Measurements from ENCODE around the gene SOCS1.

Gene SOCS1

GRCh38 chr16:11259655-11260595 lies 3.9 kb upstream of the SOCS1 start:
- DNase-seq, result no peak

- DNase-seq, result peak; percentile 36 to 61
Observed at GRCh38 chr16:11258553-11259492, 2.8 kb upstream of the SOCS1 start.

DNA sequence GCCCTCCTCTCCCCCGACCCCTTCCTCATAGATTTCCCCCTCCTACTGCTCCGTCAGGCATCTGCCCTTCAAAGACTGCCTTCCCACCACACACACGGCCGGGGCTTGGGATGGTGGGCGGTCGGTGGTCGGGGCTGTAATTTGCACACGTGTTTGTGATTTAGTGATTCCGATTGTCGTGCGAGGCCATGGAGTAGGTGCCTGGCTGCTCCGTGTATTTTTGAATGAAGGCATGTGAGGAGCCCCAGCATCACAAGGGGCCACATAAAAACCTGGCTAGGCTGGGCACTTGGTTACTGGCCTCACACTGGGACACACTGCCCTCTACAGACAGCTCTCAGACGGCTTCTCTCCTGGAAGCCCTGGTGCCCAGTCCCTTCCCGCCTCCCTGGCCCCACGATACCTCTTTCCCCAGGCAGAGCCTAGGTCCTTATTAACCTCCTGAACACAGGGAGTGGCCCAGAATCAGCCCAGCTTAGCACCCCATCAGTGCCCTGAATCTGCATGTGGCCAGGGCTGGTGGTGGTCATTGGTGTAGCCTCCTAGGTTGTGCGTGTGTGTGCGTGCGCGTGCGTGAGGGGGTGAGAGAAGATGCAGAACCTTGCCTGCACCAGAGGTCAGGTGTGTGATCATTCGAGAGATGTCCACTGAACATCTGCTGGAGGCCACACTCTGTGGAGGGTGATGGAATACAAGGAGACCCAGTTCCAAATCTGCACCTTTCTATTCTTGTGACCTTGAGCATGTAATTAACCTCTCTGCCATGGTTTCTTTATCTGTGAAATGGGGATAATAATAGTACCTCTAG lies 1.3 kb upstream of the SOCS1 start:
- peak; percentile 65 to 79 for DNase-seq

DNA sequence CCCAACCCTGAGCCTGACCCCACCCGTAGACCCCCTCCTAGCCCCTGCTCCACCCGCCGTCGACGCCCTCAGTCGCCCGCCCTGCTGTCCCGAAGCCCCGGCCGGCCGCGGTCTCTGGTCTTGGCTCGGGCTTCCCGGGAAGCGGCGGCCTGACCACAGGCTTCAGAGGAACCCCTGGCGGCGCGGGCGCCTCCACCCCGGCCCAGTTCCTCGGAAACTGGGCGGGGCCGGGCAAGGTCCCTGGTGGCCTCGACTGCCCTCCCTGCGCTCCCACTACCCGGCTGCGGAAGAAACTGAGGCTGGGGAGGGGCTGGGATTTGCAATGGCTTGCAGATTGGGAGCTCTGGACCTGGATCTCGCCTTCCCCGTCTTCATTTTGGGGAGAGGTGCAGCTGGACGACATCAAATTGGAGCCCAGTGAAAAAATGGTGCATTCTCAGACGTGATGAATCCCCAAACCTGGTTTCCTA lies 692 bp upstream of the SOCS1 start:
- no peak for DNase-seq

DNA sequence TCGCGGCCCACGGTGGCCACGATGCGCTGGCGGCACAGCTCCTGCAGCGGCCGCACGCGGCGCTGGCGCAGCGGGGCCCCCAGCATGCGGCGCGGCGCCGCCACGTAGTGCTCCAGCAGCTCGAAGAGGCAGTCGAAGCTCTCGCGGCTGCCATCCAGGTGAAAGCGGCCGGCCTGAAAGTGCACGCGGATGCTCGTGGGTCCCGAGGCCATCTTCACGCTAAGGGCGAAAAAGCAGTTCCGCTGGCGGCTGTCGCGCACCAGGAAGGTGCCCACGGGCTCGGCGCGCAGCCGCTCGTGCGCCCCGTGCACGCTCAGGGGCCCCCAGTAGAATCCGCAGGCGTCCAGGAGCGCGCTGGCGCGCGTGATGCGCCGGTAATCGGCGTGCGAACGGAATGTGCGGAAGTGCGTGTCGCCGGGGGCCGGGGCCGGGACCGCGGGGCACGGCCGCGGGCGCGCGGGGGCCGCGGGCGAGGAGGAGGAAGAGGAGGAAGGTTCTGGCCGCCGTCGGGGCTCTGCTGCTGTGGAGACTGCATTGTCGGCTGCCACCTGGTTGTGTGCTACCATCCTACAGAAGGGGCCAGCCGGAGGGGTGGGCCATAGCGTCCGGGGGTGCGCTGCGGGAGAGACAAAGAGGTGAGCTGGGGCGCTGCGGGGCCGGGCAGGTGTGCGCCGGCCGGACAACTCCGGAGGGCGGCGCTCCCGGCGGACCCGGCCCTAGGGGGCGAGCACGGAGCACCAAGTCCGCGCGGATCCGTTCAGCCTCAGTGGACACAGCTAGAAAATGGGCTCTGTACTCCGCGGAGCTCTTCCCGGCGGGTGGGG lies 879 bp downstream of the SOCS1 start:
- no peak for DNase-seq

GRCh38 chr16:11253995-11254912 lies 1.8 kb downstream of the SOCS1 start:
- no peak for DNase-seq

DNA sequence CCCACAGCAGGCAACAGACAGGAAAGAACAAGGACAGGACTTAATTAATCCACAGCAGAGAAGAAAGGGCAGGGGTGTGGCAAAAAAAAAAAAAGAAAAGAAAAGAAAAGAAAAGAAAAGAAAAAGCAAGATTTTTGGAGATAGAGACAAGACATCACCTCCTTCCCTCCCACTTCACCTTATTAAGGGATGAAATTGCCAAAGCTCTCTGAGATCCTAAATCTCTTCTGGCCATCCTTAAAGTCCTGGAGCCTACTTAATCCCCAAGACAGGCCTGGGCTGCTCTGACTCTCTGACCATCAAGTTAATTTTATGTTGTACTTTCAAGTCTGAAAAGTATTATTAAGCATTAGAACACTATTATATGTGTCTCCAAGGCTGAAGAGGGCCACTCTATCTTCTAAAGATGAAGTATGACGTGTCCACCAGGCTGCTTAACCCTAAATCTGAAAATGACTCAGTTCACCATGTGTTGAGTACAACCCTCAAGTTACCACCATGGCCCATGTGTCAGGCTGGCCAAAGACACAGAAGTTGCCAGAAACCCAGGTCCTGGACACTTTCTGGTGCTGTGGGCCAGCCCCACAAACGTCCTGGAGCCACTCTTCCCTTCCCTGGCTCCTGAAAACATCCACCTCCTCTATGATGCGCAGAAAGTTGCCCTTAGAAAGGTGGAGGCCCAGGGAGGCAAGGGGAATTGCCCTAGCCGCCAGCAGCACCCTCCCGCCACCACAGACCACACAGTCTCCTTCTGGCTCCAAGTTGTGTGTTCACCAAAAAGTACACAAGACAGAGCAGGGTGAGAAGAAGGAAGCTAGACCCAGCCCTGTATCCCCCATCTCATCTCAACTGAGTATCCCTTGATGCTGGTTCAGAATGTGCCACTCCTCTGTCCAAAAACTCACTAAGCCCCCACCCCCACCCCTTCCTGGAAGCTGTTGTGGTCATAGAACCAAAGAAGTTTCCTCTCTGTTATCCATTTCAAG lies 2.7 kb downstream of the SOCS1 start:
- DNase-seq, result no peak

DNA sequence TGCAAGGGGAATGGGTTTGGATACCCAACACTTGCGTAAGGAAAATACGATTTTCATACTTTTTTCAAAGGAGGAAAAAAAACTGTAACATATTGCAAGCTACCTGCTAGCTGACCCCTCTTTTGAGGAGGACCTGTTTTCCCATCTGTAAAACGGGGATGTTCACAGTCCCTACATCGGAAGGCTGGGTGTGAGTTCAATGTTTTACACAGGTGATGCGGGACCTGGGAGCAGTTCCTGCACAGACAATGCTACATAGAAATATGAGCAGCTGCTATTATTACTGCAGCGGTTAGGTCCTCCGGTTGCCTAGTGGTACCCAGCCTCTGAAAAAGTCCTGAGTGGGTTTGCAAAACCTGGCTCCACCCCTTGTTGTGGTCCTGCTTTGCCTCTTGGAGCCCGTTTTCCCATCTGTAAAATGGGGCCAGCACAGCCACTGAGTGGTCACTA lies 3.5 kb downstream of the SOCS1 start:
- no peak for DNase-seq

- DNase-seq, result no peak
Observed at GRCh38 chr16:11251525-11252481, 4.2 kb downstream of the SOCS1 start.

GRCh38 chr16:11250786-11251524 lies 5.0 kb downstream of the SOCS1 start:
- DNase-seq, result no peak

DNA sequence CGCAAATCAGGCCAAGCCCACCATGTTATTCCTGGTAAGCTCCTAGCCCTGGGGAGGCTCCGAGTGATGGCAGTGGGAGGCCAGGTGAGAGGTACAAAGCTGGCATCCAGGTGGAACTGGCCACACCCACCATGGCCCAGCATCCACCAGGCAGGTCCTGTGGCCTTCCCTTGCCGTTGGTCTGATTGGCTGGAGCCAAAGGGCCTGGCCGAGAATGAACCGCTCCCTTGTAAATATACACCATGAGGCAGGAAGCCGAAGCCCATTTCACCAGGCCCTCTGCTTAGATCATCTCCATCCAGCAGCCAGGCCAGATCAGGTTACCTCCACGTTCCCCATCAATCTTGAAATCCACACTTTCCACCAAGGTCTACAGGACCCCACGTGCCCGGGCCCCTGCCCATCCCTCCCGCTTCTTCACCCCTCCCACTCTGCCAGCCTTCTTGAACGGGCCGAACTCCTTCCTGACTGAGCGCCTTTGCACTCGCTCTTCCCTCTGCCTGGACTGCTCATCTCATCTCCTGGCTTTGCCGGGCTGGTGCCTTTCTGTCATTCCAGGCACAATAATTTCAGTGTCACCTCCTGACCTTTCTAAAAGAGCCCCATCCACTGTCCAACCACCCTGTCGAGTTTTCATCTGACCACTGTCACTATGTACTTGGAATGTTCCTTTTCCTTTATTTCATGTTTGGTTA lies 5.8 kb downstream of the SOCS1 start:
- no peak for DNase-seq

DNA sequence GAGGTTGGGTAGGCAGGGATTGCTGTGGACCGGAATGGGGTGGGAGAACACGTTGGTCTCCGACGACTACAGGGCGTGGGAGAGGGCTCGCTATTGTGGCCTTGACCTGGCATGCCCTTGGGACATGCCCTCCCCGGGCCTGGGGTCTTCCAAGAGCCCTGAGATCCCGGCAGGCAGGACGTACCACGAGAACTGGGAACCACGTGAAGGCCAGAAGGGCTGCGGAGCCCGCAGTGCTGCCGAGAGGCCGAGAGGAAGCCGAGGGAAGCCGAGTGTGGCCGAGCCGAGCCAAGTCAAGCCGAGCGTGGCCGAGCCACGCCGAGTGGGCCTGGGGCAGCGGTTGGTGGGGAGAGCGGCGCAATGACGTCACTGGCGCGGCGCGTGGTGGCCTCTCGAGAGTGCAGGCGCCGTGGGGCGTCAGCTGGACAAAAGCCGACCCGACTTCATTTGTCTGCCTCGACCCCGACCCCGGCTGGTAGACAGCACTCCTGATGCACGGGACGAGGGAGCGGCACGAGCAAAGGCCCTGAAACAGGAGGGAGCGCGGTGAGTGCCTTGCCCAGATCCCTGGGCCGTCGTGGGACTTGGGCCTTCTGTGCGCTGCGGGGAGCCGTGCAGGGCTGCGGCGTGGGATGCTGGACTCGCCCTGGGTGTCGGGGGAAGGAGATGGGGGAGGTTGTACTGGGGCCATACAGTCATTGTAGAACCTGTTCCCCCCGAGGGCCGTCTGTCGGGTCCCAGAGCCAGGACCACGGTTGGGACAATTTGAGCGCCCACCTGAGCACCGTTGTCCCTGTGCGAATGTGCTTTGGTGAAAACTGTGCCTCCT lies 6.6 kb downstream of the SOCS1 start:
- DNase-seq, result no peak

- no peak for DNase-seq
Observed at GRCh38 chr16:11248133-11248532, 7.9 kb downstream of the SOCS1 start.

- no peak for DNase-seq
Observed at GRCh38 chr16:11245988-11246387, 10.0 kb downstream of the SOCS1 start.

- no peak for DNase-seq
Observed at GRCh38 chr16:11245222-11245737, 10.7 kb downstream of the SOCS1 start.
